Stimulated activated CD4-positive, alpha-beta T cell treated with anti-CD3 and anti-CD28 coated beads, TNF-alpha, amount 100 ng/mL, for 24 hours (primary cell): ENCODE data around the gene FBXL19.

Experiments used
- DNase-seq, 3 experiments: peaks; one replicate each; pipeline ENCODE4 v3.0.0-alpha.2; 2020; ENCODE audit warnings: low read depth in 3 of 3

The FBXL19 gene

GRCh38 chr16:30986129-30986991 lies 63.0 kb downstream of the FBXL19 start:
- DNase-seq = no peak

- no peak for DNase-seq
Observed at GRCh38 chr16:30987581-30988190, 64.3 kb downstream of the FBXL19 start.

- DNase-seq = no peak
Observed at GRCh38 chr16:30989469-30990047, 66.2 kb downstream of the FBXL19 start.

GRCh38 chr16:30990105-30990504 lies 66.7 kb downstream of the FBXL19 start:
- DNase-seq = no peak

- no peak for DNase-seq
Observed at GRCh38 chr16:30991052-30991451, 67.7 kb downstream of the FBXL19 start.

GRCh38 chr16:30992276-30992780 lies 69.0 kb downstream of the FBXL19 start:
- DNase-seq = no peak

GRCh38 chr16:30992931-30993816 lies 69.8 kb downstream of the FBXL19 start:
- DNase-seq = no peak

- no peak for DNase-seq
Observed at GRCh38 chr16:30995927-30996323, 72.6 kb downstream of the FBXL19 start.

GRCh38 chr16:30996324-30996984 lies 73.1 kb downstream of the FBXL19 start:
- DNase-seq = no peak

GRCh38 chr16:30996985-30997724 lies 73.8 kb downstream of the FBXL19 start:
- DNase-seq = peak; percentile 61 to 84 (median 70)

GRCh38 chr16:30997725-30998711 lies 74.6 kb downstream of the FBXL19 start:
- DNase-seq = no peak
